ENCODE data around the gene WBP1L.
"Not testable (repeated sequence)": the region's sequence is repeated elsewhere in the genome, so short reads cannot be mapped to it uniquely, and the experiment has no call there.

Gene WBP1L

DNA sequence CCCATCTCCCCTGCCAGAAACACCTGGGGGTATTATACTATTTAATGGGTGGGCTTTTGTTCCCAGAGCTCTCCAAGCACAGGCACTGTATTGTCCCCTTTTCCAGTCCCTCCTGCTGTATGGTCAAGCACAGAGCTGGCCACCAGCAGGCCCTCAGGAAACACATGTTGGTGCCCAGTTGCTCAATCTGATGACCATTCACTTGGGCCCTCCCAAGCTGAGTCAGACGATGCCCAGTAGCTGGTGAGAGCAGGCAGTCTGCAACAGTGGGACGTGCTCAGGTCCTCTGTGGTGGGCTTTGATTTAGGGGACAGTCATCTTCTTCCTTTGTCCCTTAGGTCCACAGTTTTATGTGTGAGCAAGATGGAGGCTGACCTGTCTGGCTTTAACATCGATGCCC is 17.5 kb upstream of the WBP1L start:
- DNase-seq = no peak

DNA sequence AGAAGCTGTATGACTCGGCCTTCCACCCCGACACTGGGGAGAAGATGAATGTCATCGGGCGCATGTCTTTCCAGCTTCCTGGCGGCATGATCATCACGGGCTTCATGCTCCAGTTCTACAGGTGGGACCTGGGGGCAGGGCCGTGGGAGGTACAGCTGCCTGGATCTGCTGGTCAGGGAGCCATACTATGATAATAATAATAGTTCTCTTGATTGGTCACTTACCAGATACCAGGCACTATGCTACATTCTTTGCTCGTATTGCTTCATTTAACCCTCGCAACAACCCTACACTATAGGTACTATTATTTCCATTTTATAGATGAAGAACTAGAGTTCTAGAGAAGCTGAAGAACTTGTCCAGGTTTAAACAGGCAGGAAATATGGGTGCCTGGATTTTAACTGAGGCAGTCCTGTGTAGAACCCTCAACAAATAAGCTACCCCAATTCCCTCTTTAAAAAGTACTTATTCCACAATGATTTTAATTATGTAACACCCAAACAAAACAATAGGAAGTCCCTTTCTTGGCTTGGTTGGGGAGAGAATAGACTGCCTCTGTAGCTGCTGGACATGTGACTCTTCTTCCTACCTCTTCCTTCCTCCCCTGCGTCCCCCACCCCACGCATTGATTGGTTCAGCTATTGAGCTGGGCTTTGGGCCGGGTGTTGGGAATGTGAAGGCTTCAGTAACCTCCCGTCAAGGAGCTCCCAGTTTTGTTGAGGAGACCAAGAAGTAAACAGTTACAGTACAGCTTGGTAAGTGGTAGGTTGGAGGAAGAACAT is 16.5 kb upstream of the WBP1L start:
- DNase-seq = no peak

DNA sequence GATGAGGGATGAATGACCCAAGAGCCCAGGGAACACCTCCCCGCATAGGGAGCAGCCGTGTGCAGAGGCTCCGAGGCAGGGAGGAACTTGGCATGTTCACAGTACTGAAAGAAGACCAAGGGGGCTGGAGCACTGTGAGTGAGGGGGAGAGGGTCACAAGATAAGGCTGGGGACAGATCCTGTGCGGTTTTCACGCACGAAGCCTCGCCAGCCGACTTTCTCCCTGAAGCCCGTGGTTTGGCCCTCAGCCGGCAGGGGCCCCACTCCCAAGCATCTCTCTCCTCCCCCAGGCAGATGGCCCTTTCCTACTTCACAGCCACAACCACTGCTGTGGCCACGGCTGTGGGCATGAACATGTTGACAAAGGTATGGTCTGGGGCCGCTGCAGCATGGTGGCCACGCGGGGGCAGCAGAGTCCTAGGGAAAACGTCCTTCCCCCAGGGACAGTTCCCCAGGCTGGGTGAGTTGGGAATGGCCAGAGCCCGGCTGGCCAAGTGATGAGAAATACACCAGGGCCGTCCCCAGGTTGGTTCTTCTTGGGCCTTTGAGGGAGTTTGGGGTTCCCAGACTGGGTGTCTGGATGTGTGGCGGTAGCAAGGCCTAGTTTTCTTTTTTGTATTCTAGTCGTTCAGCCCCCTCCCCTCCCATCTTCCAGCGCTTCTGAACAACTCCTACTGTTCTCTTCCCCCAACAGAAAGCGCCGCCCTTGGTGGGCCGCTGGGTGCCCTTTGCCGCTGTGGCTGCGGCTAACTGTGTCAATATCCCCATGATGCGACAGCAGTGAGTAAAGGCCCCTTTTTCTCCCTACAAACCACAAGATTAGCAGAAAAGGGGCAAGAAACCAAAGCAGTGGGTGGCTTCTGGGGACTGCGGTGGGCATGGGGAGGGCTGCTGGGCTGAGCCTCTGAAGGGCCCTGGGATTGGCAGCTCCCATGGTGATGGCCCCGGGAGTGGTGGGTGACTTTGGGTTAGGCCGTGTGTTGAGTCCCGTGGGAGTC is 14.4 kb upstream of the WBP1L start:
- peak; percentile 64 for DNase-seq

DNA sequence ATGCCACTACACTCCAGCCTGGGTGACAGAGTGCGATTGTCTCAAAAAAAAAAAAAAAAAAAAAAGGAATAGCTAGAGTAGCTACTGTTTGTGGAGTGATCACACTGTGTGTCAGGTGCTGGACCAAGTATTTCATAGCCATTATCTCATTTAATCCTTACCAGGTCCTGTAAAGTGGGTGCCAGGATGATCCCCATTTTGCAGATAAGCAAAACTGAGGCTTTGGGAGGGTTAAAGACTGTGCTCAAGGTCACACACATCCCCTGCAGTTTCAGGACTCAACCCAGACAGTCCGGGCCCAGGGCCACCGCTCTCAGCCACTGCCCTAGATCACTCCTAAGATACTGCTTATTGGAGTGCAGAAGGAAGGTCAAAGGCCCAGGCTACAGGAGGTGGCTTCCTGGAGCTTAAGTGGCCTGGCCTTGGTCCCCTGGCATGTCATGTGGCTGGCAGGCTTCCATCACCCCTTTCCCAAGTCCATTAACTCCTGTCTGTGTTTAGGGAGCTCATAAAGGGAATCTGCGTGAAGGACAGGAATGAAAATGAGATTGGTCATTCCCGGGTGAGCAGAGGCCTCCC is 12.4 kb upstream of the WBP1L start:
- DNase-seq = no peak

DNA sequence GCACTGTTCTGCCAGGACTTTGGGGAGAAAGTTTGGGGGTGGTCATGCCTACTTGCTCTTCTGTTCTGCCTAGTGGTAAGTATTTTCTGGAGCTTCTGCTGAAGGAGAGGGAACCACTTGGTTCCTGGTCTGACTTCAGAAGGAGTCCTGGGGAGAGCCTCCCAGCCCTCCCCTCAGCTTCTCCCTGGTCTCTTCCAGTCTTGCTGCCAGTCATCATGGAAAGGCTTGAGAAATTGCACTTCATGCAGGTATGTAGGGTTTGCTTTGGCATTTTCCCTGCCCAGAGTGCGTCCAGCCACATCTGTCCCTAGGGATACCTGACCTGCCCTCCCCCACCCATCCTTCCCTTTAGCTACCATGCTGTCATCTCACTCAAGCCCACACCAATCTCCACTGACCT is 11.1 kb upstream of the WBP1L start:
- no peak for DNase-seq

DNA sequence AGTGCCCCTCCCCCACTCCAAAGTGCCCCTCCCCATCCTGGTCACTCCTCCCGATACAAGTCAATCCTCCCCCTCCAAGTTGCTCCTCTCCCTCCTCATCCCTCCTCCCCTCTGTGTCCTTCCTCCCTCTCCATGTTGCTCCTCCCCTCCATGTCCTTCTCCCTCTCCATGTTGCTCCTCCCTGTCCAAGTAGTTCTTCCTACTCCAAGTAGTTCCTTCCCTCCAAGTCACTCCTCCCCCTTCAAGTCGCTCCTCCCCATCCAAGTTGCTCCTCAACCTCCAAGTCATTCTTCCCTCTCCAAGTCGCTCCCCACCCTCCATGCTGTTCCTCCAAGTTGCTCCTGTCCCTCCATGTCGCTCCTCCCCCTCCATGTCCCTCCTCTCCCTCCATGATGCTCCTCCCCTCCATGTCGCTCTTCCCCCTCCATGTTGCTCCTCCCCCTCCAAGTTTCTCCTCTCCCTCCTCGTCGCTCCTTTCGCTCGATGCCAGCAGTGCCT is 8.6 kb upstream of the WBP1L start:
- no peak for DNase-seq

DNA sequence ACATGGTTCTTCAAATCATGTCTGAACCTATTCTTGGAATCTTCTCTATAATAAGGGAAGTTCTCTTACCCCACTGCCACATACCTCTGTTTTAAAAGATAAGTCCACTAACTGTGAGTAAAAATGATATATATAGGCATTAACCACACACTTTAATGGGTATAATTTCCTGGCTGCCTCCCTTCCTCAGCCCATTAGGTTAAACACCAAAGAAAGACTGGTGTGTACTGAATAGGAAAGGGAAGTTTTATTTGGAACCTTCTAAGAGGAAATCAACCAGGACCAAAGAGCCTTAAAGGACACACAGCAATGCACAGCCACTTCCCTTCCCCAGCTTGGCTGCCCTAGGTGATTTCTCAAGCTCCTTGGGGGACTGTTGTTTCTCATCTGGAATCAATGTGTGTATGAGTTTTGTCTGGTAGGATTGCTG is 5.0 kb upstream of the WBP1L start:
- DNase-seq = no peak

DNA sequence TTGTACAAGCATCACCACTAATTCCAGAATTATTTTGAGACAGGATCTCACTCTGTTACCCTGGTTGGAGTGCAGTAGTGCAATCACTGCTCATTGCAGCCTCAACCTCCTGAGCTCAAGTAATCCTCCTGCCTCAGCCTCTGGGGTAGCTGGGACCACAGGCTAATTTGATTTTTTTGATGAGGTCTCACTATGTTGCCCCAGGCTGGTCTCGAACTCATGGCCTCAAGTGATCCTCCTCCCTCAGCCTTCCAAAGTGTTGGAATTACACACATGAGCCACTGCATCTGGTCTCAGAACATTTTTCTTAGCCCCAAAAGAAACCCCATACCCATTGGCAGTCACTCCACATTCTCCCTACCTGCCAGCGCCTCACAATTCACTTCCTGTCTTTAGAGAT is 3.5 kb upstream of the WBP1L start:
- DNase-seq = no peak

DNA sequence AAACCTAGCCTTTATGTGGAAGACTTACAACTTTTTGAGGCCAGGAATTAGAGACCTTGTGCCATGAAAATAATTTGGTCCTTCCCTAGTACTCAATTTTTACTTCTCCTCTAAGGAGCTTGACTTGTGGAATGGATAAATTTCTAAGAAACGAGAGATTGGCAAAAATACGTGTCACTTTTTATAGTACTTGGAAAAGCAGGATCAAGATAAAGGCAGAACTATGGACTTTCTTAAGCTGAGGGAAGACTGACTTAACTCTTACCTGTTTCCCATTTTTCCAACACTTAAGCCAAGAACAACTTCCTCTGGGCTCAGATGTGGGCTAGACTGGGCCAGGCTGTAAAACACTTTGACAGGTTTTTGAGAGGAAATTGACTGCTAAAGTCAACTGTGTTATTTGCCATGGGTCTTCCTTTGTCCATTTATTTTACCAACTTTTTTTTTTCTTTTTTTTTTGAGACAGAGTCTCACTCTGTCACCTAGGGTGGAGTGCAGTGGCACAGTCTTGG is 2.0 kb upstream of the WBP1L start:
- no peak for DNase-seq

DNA sequence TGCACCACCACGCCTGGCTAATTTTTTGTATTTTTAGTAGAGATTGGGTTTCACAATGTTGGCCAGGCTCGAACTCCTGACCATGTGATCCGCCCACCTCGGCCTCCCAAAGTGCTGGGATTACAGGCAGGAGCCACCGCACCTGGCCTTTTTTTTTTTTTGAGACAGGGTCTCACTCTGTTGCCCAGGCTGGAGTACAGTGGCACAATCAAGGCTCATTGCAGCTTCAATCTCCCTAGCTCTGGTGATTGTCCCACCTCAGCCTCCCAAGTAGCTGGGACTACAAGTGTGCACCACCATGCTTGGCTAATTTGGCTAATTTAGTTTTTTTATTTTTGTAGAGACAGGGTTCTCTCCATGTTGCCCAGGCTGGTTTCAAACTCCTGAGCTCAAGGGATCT is 1.4 kb upstream of the WBP1L start:
- DNase-seq = not testable (repeated sequence)

DNA sequence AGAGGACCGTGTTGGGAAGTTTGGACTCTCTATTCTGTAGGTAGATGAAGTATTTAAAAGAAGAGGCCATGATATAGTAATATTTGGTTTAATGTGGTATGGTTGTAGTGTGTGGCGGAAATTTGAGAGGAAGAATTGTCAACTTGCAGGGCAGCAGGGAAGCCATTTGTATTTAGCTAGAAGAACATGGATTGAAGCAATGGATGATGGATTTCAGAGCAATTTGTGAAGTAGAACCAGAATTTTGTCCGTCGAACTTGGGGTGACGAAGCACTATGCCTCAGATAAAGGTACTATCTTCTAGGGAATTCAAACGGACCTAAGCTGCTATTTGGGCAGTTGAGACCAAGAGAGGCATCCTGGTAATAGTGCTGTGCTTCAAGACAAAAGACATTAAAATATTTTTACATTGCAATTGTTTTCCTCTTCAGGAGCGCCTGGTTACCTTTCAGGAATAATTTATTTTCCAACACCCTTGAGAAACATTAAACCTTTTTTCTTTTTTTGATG is 615 bp upstream of the WBP1L start:
- no peak for DNase-seq

DNA sequence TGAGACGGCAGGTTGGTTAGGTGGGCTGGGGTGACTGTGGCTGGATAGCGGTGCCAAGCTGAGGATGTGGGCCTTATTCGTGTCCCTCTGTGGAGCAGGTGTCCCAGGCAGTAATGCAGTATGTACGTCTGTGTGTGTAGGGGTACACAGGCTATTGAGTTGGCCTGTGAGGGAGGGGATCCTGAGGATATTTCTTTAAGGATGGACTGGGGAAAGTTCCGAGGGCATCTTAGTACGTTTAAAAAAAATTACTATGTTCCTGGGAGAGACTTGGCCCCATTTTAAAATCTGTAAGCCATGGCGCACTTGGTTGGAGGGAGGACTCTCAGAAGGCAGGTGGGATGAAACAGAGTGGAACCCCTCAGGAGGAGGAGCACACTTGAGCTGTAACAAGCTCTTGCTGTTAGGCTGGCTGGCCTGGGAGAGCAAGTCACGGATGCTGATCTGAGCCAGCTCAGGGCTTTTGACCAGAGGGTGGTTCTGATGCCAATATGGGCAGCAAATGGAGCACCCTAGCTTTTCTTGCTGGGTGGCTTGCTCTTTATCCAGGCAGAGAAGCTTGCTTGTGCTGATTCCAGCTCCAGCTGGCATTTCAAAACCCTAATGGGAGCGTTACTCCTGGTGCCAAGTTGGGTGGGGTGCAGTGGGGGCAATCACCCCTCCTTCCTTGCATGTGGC is 765 bp downstream of the WBP1L start:
- no peak for DNase-seq

DNA sequence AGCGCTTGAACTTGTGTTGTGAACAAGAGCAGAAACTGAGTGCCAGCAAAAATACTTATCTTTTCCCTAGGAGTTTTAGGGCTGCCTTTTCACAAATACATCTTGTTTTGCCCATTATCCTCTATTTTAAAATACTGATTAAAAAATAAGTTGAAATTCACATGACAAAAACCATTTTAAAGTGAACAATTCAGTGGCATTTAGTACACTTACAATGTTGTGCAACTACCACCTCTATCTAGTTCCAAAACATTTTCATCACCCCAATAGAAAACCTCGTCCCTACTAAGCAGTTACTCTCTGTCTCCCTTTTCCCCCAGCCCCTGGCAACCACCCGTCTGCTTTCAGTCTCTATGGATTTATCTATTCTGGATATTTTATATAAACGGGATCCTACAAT is 1.4 kb downstream of the WBP1L start:
- no peak for DNase-seq

DNA sequence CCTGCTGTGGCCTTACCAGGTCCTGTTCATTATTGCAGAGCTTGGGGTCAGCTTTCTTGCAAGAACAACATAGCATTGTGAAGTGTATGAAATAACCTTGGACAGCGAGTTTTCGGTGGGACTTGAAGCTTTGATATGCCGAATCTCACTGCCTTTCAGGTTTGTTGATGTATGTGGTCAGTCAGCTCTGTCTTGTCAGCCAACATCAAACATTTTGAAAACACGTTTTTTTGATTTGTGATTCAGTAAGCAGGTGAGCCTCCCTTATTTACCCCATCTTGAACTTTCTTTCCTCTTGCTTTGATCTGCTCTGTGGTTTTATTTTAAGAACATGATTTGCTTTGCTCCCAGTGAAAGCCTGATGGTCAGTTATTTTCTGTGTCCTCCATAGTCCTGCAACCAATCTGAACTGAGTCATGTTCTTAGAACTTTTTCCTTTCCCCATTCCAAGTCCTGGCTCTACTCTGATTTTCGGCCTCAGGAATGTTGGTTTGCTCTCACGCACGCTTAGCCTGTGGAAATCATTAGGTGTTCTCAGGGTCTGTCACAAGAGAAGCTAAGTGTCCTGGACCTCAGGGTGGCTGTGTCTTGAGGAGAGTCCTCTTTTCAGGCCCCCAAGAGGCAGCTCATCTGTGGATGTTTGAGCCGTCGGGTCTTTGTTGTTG is 8.7 kb downstream of the WBP1L start:
- no peak for DNase-seq

DNA sequence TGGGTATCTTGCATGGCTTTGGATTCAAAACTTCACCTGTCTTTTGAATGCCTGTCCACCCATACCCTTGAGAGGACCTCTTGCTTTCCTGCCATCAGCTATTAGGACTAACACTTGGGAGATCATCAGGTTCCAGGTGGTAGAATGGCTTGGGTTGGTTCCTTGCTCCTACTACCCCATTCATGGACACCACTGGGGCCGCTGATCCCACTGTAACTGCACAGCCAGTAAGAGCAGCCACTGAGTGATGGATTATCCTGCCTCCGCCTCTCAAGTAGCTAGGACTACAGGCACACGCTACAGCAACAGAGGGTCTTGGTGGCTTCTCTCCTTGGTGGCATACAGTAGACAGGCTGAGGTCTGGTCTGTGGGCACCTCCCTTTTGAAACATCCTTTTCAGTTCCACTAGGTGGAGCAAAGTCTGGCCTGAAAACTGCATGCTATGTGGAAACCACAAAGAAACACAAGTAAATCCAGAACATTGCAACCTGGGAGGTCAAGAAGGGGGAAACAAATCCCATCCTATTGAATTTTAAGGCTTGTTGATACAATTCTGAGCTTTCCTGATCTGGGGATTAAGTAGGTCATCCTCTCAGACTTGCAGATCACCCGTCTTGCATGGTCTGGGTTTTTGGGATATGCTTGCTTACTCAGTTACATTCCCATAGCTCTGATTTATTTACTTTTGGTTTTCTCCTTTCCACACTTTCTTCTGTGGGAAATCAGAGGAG is 9.4 kb downstream of the WBP1L start:
- no peak for DNase-seq

DNA sequence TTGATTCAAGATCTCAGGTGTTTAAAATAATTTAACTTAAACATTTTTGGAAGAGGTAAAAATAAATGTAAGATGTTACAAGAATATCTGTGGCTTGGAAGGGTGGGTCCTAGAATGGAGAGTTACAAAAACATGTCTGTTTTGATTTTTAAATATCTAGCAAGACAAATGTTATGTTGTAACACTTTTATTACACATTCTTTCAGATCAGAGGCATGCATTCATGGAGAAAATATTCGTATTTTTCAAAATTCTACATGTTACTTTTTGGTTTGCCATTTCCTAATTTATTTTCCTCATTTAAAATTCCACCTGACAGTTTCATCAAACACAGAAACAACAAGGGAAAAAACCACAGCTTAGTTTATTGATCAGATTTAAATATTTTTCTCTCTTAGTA is 10.0 kb downstream of the WBP1L start:
- no peak for DNase-seq

DNA sequence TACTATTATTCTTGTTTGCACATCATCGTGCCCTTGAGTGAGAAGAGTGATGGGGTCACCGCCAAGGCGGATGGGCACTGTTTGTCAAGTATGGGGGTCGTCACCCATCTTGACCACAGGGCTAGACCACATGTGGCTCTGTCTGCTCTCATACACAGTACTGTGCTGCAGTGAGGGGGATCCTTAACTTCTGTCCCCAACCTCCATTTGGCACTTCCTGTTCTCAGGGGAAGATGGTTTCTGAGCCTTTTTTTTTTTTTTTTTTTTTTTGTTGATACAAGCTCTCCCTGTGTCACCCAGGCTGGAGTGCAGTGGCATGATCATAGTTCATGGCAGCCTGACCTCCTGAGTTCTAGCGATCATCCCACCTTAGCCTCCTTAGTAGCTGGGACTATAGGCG is 13.6 kb downstream of the WBP1L start:
- DNase-seq = no peak

DNA sequence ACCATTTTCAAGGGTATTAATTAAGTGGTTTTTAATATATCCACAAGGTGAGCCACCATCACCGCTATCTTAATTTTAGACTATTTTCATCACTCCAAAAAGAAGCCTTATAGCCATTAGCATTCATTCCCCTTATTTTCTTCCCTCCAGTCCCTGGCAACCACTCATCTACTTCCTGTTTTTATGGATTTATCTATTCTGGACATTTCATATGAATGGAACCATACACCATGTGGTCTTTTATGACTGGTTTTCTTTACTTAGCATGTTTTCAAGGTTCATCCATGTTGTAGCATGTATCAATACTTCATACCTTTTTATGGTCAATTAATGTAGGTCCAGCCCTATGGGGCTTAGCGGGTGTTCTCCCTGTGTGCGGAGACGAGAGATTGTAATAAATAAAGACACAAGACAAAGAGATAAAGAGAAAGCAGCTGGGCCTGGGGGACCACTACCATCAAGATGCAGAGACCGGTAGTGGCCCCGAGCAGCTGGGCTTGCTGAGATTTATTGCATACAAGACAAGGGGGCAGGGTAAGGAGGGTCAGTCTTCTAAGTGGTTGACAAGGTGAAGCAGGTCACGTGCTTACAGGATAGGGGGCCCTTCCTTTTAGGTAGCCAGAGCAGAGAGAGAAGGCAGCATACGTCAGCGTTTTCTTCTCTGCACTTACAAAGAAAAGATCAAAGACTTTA is 14.6 kb downstream of the WBP1L start:
- no peak for DNase-seq

DNA sequence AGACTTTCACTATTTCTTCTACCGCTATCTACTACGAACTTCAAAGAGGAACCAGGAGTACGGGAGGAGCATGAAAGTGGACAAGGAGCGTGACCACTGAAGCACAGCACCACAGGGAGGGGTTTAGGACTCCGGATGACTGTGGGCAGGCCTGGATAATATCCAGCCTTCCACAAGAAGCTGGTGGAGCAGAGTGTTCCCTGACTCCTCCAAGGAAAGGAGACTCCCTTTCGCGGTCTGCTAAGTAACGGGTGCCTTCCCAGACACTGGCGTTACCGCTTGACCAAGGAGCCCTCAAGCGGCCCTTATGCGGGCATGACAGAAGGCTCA is 15.2 kb downstream of the WBP1L start:
- DNase-seq = not testable (repeated sequence)

DNA sequence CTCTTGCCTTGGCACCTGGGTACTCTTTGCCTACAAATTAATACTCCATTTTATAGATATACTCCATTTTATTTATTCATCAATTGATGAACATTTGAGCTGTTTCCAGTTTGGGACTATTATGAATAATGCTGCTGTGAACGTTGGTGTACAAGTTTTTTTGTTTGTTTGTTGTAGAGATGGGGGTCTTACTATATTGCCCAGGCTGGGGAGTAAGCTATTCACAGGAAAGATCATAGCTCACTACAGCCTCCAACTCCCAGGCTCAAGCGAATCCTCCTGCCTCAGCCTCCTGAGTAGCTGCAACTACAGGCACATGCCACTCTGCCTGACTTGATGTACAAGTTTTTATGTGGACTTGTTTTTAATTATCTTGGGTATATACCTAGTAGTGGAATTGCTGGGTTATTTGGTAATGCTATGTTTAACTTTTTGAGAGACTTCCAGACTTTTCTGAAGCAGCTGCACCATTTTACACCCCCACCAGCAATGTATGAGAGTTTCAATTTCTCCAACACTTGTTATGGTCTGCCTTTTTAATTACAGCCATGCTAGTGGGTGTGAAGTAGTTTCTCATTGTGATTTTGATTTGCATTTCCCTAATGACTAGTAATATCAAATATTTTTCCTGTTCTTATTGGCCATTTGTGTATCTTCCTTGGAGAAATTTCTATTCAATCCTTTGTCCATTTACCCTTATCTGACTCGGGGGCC is 15.9 kb downstream of the WBP1L start:
- DNase-seq = no peak
